GM23338 (cell line): ENCODE data around the gene PIR. TPM values are rescaled to one million over a fixed set of nuclear protein-coding genes. Genes with fewer than 3 reads are reported as not detected.

Source experiments
- ATAC-seq: fragments of 200-7000 bp; cut with Tn5 transposase; 3 replicates; pipeline ENCODE4 v1.9.1; 2020
- DNase-seq: peaks from one replicate; pipeline ENCODE4 v3.0.0-alpha.2; 2015; ENCODE audit warnings: low spot score
- H2AFZ ChIP-seq: fragments of 200-600 bp; sonication (generic); 2 replicates; pipeline ENCODE4 v1.8.0; 2016; ENCODE audit warnings: antibody characterized with exemption, mild to moderate bottlenecking, moderate library complexity
- H3F3A ChIP-seq: fragments of 200-600 bp; sonication (generic); replicated peaks from 2 replicates; pipeline ENCODE4 v1.8.0; 2017; ENCODE audit warnings: antibody characterized with exemption, mixed run types, low read depth
- H3K27ac ChIP-seq: fragments of 200-600 bp; sonication (generic); 2 replicates; pipeline ENCODE4 v1.6.1; 2016; ENCODE audit warnings: low read depth
- H3K27me3 ChIP-seq: fragments of 200-600 bp; sonication (generic); 2 replicates; pipeline ENCODE4 v1.8.0; 2016; ENCODE audit warnings: mild to moderate bottlenecking, mixed run types, moderate library complexity; ENCODE audit not compliant: insufficient read depth
- H3K36me3 ChIP-seq: fragments of 200-600 bp; sonication (generic); 2 replicates; pipeline ENCODE4 v1.8.0; 2016; ENCODE audit warnings: mild to moderate bottlenecking; ENCODE audit not compliant: insufficient read depth
- H3K4me1 ChIP-seq: fragments of 200-600 bp; sonication (generic); 2 replicates; pipeline ENCODE4 v1.8.0; 2016; ENCODE audit warnings: mild to moderate bottlenecking, moderate library complexity; ENCODE audit not compliant: insufficient read depth
- H3K4me2 ChIP-seq: fragments of 200-600 bp; sonication (generic); 2 replicates; pipeline ENCODE4 v1.7.1; 2017; ENCODE audit warnings: mixed run types
- H3K4me3 ChIP-seq: fragments of 200-600 bp; sonication (generic); 2 replicates; pipeline ENCODE4 v1.6.1; 2016; ENCODE audit warnings: mixed run types
- H3K79me2 ChIP-seq: fragments of 200-600 bp; sonication (generic); replicated peaks from 2 replicates; pipeline ENCODE4 v1.8.0; 2017; ENCODE audit warnings: mild to moderate bottlenecking; ENCODE audit not compliant: insufficient read depth
- H3K9me2 ChIP-seq: fragments of 200-600 bp; sonication (generic); 2 replicates; pipeline ENCODE4 v1.8.0; 2017; ENCODE audit not compliant: insufficient read depth
- H4K20me1 ChIP-seq: fragments of 200-600 bp; sonication (generic); replicated peaks from 2 replicates; pipeline ENCODE4 v1.8.0; 2017; ENCODE audit warnings: mild to moderate bottlenecking; ENCODE audit not compliant: insufficient read depth
- H3K27ac Mint-ChIP-seq: 2 replicates; pipeline ENCODE4 v1.8.0; 2020; ENCODE audit warnings: inconsistent platforms, mild to moderate bottlenecking, moderate library complexity, mixed read lengths
- H3K27me3 Mint-ChIP-seq: 3 replicates; pipeline ENCODE4 v1.8.0; 2022; ENCODE audit warnings: low read depth, mild to moderate bottlenecking, moderate library complexity, mixed read lengths, inconsistent platforms; ENCODE audit not compliant: insufficient read depth, poor library complexity
- H3K36me3 Mint-ChIP-seq: 3 replicates; pipeline ENCODE4 v1.8.0; 2021; ENCODE audit warnings: low read depth, mild to moderate bottlenecking, inconsistent platforms, moderate library complexity, mixed read lengths
- H3K4me1 Mint-ChIP-seq: 3 replicates; pipeline ENCODE4 v1.8.0; 2020; ENCODE audit warnings: mild to moderate bottlenecking, inconsistent platforms, mixed read lengths
- H3K4me3 Mint-ChIP-seq: 3 replicates; pipeline ENCODE4 v1.8.0; 2021; ENCODE audit warnings: moderate library complexity, mild to moderate bottlenecking, inconsistent platforms, mixed read lengths
- H3K9me3 Mint-ChIP-seq: 3 replicates; pipeline ENCODE4 v1.8.0; 2020; ENCODE audit warnings: moderate library complexity, mild to moderate bottlenecking, inconsistent platforms, mixed read lengths
- CREB1 ChIP-seq: fragments of 250-450 bp; sonication (Bioruptor Pico); IDR thresholded peaks from 2 replicates; pipeline ENCODE4 v1.5.0; 2020; ENCODE audit warnings: low read depth, mild to moderate bottlenecking, moderate library complexity
- CTCF ChIP-seq, 2 experiments: fragments of 200-600 bp in 1 of 2; sonication (generic) in 1 of 2; conservative IDR thresholded peaks; 2 replicates each; pipeline versions ENCODE4 v1.5.1 to v1.6.1; 2016 to 2017; ENCODE audit warnings: antibody characterized with exemption in 2 of 2, low read depth in 2 of 2, mild to moderate bottlenecking in 2 of 2, moderate library complexity in 1 of 2
- EZH2 ChIP-seq: fragments of 200-600 bp; sonication (generic); IDR thresholded peaks from one replicate; pipeline ENCODE4 v1.8.0; 2017; ENCODE audit warnings: antibody characterized with exemption, mild to moderate bottlenecking, low read depth; ENCODE audit not compliant: unreplicated experiment
- EZH2phosphoT487 ChIP-seq: fragments of 200-600 bp; sonication (generic); IDR thresholded peaks from one replicate; pipeline ENCODE4 v1.8.1; 2018; ENCODE audit warnings: antibody characterized with exemption; ENCODE audit not compliant: unreplicated experiment
- JUNB ChIP-seq: IDR thresholded peaks from one replicate; pipeline ENCODE4 v1.6.1; 2016; ENCODE audit warnings: antibody characterized with exemption; ENCODE audit not compliant: unreplicated experiment
- NANOG ChIP-seq: IDR thresholded peaks from 2 replicates; pipeline ENCODE4 v1.6.1; 2016; ENCODE audit warnings: antibody characterized with exemption, borderline replicate concordance
- POLR2AphosphoS5 ChIP-seq: IDR thresholded peaks from 2 replicates; pipeline ENCODE4 v1.6.1; 2016; ENCODE audit warnings: antibody characterized with exemption, low read depth
- STAT1 ChIP-seq: IDR thresholded peaks from one replicate; pipeline ENCODE4 v1.6.1; 2016; ENCODE audit warnings: antibody characterized with exemption; ENCODE audit not compliant: unreplicated experiment
- ZNF114 ChIP-seq: fragments of 250-450 bp; sonication (Bioruptor Pico); IDR thresholded peaks from 2 replicates; pipeline ENCODE4 v1.5.0; 2020; ENCODE audit warnings: mild to moderate bottlenecking, moderate library complexity
- ZNF331 ChIP-seq: fragments of 250-450 bp; sonication (Bioruptor Pico); IDR thresholded peaks from 2 replicates; pipeline ENCODE4 v1.5.0; 2020; ENCODE audit warnings: low read depth, mild to moderate bottlenecking, moderate library complexity
- polyA plus RNA-seq: library from polyadenylated mRNA; unstranded; fragments of >200 nt; fragmentation: Nextera tagmentation; extraction: Ambion mirVana; gene quantifications from 2 replicates; pipeline ENCODE4 v1.2.1, GENCODE V29; 2016
- total RNA-seq: library from RNA; depleted of rRNA; stranded (reverse); fragments of >200 nt; shearing (Covaris generic); gene quantifications from 2 replicates; pipeline ENCODE4 v1.2.3, GENCODE V29; 2014
- TF ChIP-seq, protein P1 (sequence below): IDR thresholded peaks from 2 replicates; pipeline ENCODE4 v1.6.1; 2016; ENCODE audit warnings: antibody characterized with exemption
- TF ChIP-seq, protein P2 (sequence below): fragments of 250-450 bp; sonication (Bioruptor Pico); IDR thresholded peaks from 2 replicates; pipeline ENCODE4 v1.5.0; 2020; ENCODE audit warnings: mild to moderate bottlenecking, moderate library complexity

Gene PIR
- total and polyA plus RNA-seq, 2 experiments from 2014 or later = 13.1 to 25.2 TPM

- TF ChIP-seq CTCF (conservative IDR thresholded peaks at IDR 0.05; ENCODE audit: low read depth in 2 of 2) (no peak), EZH2 (no peak), POLR2AphosphoS5 (no peak), STAT1 (no peak), ZNF331 (CRISPR knock-in tag) (no peak), EZH2phosphoT487 (no peak), JUNB (no peak)
- TF ChIP-seq, protein P1, sequence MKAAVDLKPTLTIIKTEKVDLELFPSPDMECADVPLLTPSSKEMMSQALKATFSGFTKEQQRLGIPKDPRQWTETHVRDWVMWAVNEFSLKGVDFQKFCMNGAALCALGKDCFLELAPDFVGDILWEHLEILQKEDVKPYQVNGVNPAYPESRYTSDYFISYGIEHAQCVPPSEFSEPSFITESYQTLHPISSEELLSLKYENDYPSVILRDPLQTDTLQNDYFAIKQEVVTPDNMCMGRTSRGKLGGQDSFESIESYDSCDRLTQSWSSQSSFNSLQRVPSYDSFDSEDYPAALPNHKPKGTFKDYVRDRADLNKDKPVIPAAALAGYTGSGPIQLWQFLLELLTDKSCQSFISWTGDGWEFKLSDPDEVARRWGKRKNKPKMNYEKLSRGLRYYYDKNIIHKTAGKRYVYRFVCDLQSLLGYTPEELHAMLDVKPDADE = no peak
These were observed 9.2 kb downstream of the PIR start (continued) for GRCh38 chrX:15483891-15484290.

GRCh38 chrX:15475486-15475885 is 17.6 kb downstream of the PIR start:
- Mint-ChIP-seq H3K36me3 (peaks cover 10% of the 10 kb centered on the region), H3K27ac (0 out of 2 replicates have a peak overlapping the region, but pooled peaks have one; percentile 27), H3K4me3 (no peak overlapping the region), H3K27me3 (peaks cover 2% of the 10 kb centered on the region), H3K4me1 (peaks cover 18% of the 10 kb centered on the region; the same call in 2 of the 3 replicates), H3K9me3 (no peaks in the 10 kb centered on the region)
- H3K9me2 ChIP-seq = no peaks in the 10 kb centered on the region
- H2AFZ ChIP-seq = no peak overlapping the region
- no peaks in the 10 kb centered on the region for H3K36me3 ChIP-seq
- peaks cover 12% of the 10 kb centered on the region for H3K4me1 ChIP-seq
- ATAC-seq (no peak), DNase-seq (peak; percentile 15)
- no peak overlapping the region for H3K4me3 ChIP-seq
- H3F3A ChIP-seq = no peaks in the 10 kb centered on the region
- H3K4me2 ChIP-seq = peak overlapping the region; percentile 49
- H4K20me1 ChIP-seq = no peaks in the 10 kb centered on the region
- H3K27me3 ChIP-seq = no peaks in the 10 kb centered on the region
- peak overlapping the region; percentile 82; the same call in 1 of the 2 replicates for H3K27ac ChIP-seq
- H3K79me2 ChIP-seq = no peaks in the 10 kb centered on the region
- TF ChIP-seq CREB1 (CRISPR knock-in tag) (no peak), JUNB (no peak), NANOG (no peak), ZNF114 (CRISPR knock-in tag) (no peak), STAT1 (no peak), ZNF331 (CRISPR knock-in tag) (no peak), EZH2phosphoT487 (no peak)
- TF ChIP-seq, protein P1 = no peak
- TF ChIP-seq, protein P2, sequence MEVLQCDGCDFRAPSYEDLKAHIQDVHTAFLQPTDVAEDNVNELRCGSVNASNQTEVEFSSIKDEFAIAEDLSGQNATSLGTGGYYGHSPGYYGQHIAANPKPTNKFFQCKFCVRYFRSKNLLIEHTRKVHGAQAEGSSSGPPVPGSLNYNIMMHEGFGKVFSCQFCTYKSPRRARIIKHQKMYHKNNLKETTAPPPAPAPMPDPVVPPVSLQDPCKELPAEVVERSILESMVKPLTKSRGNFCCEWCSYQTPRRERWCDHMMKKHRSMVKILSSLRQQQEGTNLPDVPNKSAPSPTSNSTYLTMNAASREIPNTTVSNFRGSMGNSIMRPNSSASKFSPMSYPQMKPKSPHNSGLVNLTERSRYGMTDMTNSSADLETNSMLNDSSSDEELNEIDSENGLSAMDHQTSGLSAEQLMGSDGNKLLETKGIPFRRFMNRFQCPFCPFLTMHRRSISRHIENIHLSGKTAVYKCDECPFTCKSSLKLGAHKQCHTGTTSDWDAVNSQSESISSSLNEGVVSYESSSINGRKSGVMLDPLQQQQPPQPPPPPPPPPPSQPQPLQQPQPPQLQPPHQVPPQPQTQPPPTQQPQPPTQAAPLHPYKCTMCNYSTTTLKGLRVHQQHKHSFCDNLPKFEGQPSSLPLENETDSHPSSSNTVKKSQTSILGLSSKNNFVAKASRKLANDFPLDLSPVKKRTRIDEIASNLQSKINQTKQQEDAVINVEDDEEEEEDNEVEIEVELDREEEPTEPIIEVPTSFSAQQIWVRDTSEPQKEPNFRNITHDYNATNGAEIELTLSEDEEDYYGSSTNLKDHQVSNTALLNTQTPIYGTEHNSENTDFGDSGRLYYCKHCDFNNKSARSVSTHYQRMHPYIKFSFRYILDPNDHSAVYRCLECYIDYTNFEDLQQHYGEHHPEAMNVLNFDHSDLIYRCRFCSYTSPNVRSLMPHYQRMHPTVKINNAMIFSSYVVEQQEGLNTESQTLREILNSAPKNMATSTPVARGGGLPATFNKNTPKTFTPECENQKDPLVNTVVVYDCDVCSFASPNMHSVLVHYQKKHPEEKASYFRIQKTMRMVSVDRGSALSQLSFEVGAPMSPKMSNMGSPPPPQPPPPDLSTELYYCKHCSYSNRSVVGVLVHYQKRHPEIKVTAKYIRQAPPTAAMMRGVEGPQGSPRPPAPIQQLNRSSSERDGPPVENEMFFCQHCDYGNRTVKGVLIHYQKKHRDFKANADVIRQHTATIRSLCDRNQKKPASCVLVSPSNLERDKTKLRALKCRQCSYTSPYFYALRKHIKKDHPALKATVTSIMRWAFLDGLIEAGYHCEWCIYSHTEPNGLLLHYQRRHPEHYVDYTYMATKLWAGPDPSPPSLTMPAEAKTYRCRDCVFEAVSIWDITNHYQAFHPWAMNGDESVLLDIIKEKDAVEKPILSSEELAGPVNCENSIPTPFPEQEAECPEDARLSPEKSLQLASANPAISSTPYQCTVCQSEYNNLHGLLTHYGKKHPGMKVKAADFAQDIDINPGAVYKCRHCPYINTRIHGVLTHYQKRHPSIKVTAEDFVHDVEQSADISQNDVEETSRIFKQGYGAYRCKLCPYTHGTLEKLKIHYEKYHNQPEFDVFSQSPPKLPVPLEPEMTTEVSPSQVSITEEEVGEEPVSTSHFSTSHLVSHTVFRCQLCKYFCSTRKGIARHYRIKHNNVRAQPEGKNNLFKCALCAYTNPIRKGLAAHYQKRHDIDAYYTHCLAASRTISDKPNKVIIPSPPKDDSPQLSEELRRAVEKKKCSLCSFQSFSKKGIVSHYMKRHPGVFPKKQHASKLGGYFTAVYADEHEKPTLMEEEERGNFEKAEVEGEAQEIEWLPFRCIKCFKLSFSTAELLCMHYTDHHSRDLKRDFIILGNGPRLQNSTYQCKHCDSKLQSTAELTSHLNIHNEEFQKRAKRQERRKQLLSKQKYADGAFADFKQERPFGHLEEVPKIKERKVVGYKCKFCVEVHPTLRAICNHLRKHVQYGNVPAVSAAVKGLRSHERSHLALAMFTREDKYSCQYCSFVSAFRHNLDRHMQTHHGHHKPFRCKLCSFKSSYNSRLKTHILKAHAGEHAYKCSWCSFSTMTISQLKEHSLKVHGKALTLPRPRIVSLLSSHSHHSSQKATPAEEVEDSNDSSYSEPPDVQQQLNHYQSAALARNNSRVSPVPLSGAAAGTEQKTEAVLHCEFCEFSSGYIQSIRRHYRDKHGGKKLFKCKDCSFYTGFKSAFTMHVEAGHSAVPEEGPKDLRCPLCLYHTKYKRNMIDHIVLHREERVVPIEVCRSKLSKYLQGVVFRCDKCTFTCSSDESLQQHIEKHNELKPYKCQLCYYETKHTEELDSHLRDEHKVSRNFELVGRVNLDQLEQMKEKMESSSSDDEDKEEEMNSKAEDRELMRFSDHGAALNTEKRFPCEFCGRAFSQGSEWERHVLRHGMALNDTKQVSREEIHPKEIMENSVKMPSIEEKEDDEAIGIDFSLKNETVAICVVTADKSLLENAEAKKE (CRISPR knock-in tag) = no peak
